Prostate gland (tissue), 2 donors: ENCODE measurements around the gene SLFNL1.

Experiments
- POLR2A ChIP-seq: fragments of 450-650 bp; IDR thresholded peaks from one replicate; pipeline ENCODE4 v1.6.1; 2016; ENCODE audit warnings: antibody characterized with exemption, mild to moderate bottlenecking
- POLR2AphosphoS5 ChIP-seq: sonication (generic); formaldehyde crosslinking; IDR thresholded peaks from one replicate; pipeline ENCODE4 v1.6.1; 2017; ENCODE audit warnings: antibody characterized with exemption
- TF ChIP-seq, protein P1 (sequence below), 4 experiments: fragments of 200-600 bp in 2 of 4; fragments of 450-650 bp in 2 of 4; sonication (generic) in 2 of 4; IDR thresholded peaks; 1 replicate in 3 of 4; 2 replicates in 1 of 4; pipeline ENCODE4 v1.5.1; 2016 to 2019; ENCODE audit warnings: antibody characterized with exemption in 4 of 4, mild to moderate bottlenecking in 2 of 4, moderate library complexity in 2 of 4

DNA sequence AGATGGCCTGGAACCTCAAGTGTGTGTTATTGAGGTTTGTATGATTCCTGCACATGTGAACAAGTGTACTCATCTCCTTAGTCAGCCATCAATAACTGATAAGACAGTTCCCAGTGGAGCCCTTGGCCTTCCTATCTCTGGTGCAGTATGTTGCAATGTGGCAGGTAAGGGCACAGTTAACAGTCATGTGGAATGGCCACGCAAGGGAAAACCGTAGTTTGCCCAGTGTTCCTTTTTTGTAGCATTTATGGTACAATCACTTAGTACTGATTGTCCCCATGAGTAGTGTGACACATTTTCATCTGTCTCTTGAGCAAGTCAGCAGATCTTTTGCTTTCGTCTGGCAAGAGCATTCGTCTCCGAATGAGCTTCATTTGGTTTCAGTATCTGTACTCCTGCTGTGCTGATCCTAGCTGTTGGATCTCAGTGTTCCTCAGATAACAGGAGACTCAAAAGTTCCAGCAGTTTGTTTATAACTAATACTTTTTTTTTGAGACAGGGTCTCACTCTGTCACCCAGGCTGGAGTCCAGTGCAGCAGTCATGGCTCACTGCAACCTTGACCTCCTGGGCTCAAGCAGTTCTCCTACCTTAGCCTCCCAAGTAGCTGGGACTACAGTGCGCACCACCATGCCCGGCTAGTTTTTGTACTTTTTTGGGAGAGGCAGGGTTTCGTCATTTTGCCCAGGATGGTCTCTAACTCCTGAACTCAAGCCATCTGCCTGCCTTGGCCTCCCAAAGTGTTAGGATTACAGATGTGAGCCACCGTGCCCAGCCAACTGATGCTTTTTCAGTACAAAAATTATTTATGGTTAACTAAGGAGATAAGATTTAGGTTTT lies 33.9 kb downstream of the SLFNL1 start:
- TF ChIP-seq, protein P1, sequence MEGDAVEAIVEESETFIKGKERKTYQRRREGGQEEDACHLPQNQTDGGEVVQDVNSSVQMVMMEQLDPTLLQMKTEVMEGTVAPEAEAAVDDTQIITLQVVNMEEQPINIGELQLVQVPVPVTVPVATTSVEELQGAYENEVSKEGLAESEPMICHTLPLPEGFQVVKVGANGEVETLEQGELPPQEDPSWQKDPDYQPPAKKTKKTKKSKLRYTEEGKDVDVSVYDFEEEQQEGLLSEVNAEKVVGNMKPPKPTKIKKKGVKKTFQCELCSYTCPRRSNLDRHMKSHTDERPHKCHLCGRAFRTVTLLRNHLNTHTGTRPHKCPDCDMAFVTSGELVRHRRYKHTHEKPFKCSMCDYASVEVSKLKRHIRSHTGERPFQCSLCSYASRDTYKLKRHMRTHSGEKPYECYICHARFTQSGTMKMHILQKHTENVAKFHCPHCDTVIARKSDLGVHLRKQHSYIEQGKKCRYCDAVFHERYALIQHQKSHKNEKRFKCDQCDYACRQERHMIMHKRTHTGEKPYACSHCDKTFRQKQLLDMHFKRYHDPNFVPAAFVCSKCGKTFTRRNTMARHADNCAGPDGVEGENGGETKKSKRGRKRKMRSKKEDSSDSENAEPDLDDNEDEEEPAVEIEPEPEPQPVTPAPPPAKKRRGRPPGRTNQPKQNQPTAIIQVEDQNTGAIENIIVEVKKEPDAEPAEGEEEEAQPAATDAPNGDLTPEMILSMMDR (IDR thresholded peaks at IDR 0.05) = no peak
- no peak for TF ChIP-seq POLR2A
- TF ChIP-seq POLR2AphosphoS5 = no peak
